ENCODE measurements around the gene HEXB. TPM values are rescaled to one million over a fixed set of nuclear protein-coding genes. Genes with fewer than 3 reads are reported as not detected.

The HEXB gene
- total and polyA plus RNA-seq, 7 donors, result 31.0 to 63.3 (median 48.4) TPM

- Histone ChIP-seq H3K27ac (no peak overlapping the region), H3K9me3 (no peaks in the 10 kb centered on the region), H3K27me3 (ENCODE audit: insufficient read depth in 3 of 3, low read length in 2 of 3) (no peaks in the 10 kb centered on the region), H3K36me3 (ENCODE audit: insufficient read depth in 1 of 2, low read depth in 1 of 2) (no peaks in the 10 kb centered on the region), H3K4me1 (no peaks in the 10 kb centered on the region), H3K4me3 (no peak overlapping the region)
- DNase-seq (no peak), ATAC-seq (no peak)
- WGBS, 3 donors, result 65 to 71% (median 69%) methylated on average over 5 of the region's 5 CpGs
- no peak for TF ChIP-seq CTCF (IDR thresholded peaks at IDR 0.05)
- intact Hi-C loops (cut with DNase I), result no loop called here
Measured at GRCh38 chr5:74660873-74661272, 24.2 kb upstream of the HEXB start.

- Histone ChIP-seq H3K36me3 (ENCODE audit: insufficient read depth in 1 of 2, low read depth in 1 of 2) (no peaks in the 10 kb centered on the region), H3K27ac (no peak overlapping the region), H3K4me1 (no peaks in the 10 kb centered on the region), H3K9me3 (no peaks in the 10 kb centered on the region), H3K27me3 (ENCODE audit: insufficient read depth in 3 of 3, low read length in 2 of 3) (no peaks in the 10 kb centered on the region), H3K4me3 (no peak overlapping the region)
- 42 to 47% (median 44%) methylated on average over 5 of the region's 5 CpGs for WGBS, 3 donors
- no peak for ATAC-seq
- intact Hi-C loops (cut with DNase I), result no loop called here
- no peak for DNase-seq
- TF ChIP-seq CTCF (IDR thresholded peaks at IDR 0.05), result no peak
Measured at GRCh38 chr5:74664551-74664950, 20.5 kb upstream of the HEXB start.

- intact Hi-C loops (cut with DNase I), result no loop called here
- no peak for ATAC-seq
- DNase-seq, result no peak
- Histone ChIP-seq H3K27me3 (ENCODE audit: insufficient read depth in 3 of 3, low read length in 2 of 3) (no peaks in the 10 kb centered on the region), H3K4me1 (no peaks in the 10 kb centered on the region), H3K4me3 (no peak overlapping the region), H3K9me3 (no peaks in the 10 kb centered on the region), H3K27ac (no peak overlapping the region), H3K36me3 (ENCODE audit: insufficient read depth in 1 of 2, low read depth in 1 of 2) (no peaks in the 10 kb centered on the region)
- TF ChIP-seq CTCF (IDR thresholded peaks at IDR 0.05), result no peak
- WGBS, 3 donors, result 28 to 37% (median 34%) methylated on average over 2 of the region's 2 CpGs
Measured at GRCh38 chr5:74665273-74665672, 19.8 kb upstream of the HEXB start.

DNA sequence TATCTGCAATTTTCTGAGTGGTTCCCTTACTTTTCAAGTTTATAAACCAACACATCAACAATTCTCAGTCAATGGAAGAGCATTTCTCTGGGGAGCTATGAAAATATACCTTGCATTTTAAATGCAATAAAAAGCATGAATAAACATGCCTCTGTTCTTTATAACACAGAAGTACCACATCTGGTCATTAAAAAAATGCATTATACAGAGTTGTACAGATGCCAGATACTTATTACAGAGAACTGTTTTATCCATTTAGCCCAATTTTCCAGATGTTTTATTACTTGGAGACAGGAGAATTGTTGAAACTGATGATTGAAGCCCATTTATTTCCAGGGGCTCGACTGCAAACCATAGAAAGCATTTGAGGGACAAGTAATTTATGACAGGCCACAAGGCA lies 19.2 kb upstream of the HEXB start:
- ATAC-seq (no peak), DNase-seq (no peak)
- Histone ChIP-seq H3K36me3 (ENCODE audit: insufficient read depth in 1 of 2, low read depth in 1 of 2) (no peaks in the 10 kb centered on the region), H3K27ac (no peak overlapping the region), H3K9me3 (no peaks in the 10 kb centered on the region), H3K4me1 (no peaks in the 10 kb centered on the region), H3K4me3 (no peak overlapping the region), H3K27me3 (ENCODE audit: insufficient read depth in 3 of 3, low read length in 2 of 3) (no peaks in the 10 kb centered on the region)
- no peak for TF ChIP-seq CTCF (IDR thresholded peaks at IDR 0.05)
- WGBS, 3 donors, result 13 to 38% (median 36%) methylated on average over 1 of the region's 1 CpG
- intact Hi-C loops (cut with DNase I), result no loop called here

DNA sequence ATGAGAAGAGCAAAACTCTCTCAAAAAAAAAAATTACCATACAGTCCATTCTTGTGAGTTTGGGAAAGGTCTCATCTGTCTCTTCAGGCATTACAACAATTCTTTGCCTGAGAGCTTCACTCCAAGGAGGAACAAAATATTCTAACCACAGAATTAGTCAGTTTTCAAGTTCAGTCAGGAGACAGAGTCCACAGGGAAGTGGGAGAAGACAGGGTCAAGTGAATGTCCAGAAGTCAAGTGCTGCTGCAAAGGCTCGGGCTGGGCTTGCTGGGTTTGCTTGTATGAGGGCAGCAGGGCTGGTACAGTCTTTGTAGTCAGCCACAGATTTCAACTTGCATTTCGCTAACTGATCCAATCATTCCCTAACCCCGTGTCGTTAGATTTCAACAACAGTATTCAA lies 17.6 kb upstream of the HEXB start:
- ATAC-seq, result no peak
- Histone ChIP-seq H3K4me1 (no peaks in the 10 kb centered on the region), H3K27me3 (ENCODE audit: insufficient read depth in 3 of 3, low read length in 2 of 3) (no peaks in the 10 kb centered on the region), H3K27ac (no peak overlapping the region), H3K4me3 (no peak overlapping the region), H3K9me3 (no peaks in the 10 kb centered on the region), H3K36me3 (ENCODE audit: insufficient read depth in 1 of 2, low read depth in 1 of 2) (no peaks in the 10 kb centered on the region)
- 83 to 87% (median 87%) methylated on average over 4 of the region's 4 CpGs for WGBS, 3 donors
- DNase-seq, result no peak
- no peak for TF ChIP-seq CTCF (IDR thresholded peaks at IDR 0.05)
- intact Hi-C loops (cut with DNase I), result no loop called here

All from psoas muscle (tissue), 8 donors.